Peyer's patch (tissue), 4 donors: ENCODE data around the gene ADTRP. TPM values are rescaled to one million over a fixed set of nuclear protein-coding genes. Genes with fewer than 3 reads are reported as not detected.

ENCODE experiments used
- DNase-seq, 3 donors: peaks; one replicate each; pipeline ENCODE4 v3.0.0-alpha.2; 2017 to 2019
- H3K27ac ChIP-seq, 4 donors: fragments of 200-600 bp; sonication (generic); one replicate each; pipeline ENCODE4 v1.5.1; 2016 to 2019
- H3K27me3 ChIP-seq, 2 donors: fragments of 200-600 bp; sonication (generic); one replicate each; pipeline ENCODE4 v1.5.1; 2019
- H3K36me3 ChIP-seq, 3 donors: fragments of 200-600 bp; sonication (generic); one replicate each; pipeline ENCODE4 v1.5.1; 2016 to 2019
- H3K4me1 ChIP-seq, 4 donors: fragments of 200-600 bp; sonication (generic); one replicate each; pipeline ENCODE4 v1.5.1; 2016 to 2019
- H3K4me3 ChIP-seq, 4 donors: fragments of 200-600 bp; sonication (generic); 1 replicate in 3 of 4; 2 replicates in 1 of 4; pipeline ENCODE4 v1.5.1; 2016 to 2019; ENCODE audit warnings: mild to moderate bottlenecking in 1 of 4
- H3K9me3 ChIP-seq, 4 donors: fragments of 200-600 bp; sonication (generic); one replicate each; pipeline ENCODE4 v1.5.1; 2016 to 2019; ENCODE audit warnings: mild to moderate bottlenecking in 1 of 4
- POLR2A ChIP-seq, 2 donors: fragments of 450-650 bp; IDR thresholded peaks; one replicate each; pipeline ENCODE4 v1.5.1; 2017; ENCODE audit warnings: antibody characterized with exemption in 2 of 2, mild to moderate bottlenecking in 2 of 2, moderate library complexity in 2 of 2
- total RNA-seq, 4 donors: library from RNA; depleted of rRNA; stranded (reverse); fragments of >200 nt; gene quantifications; one replicate each; pipeline ENCODE4 v1.1.0, GENCODE V29; 2016
- TF ChIP-seq, protein P1 (sequence below), 6 experiments: fragments of 450-650 bp in 4 of 6; fragments of 200-600 bp in 2 of 6; sonication (generic) in 1 of 6; IDR thresholded peaks; one replicate each; pipeline ENCODE4 v1.5.1; 2017 to 2019; ENCODE audit warnings: antibody characterized with exemption in 6 of 6, mild to moderate bottlenecking in 3 of 6, moderate library complexity in 1 of 6

Gene ADTRP
- total RNA-seq, 4 donors from 2014 or later: 33.8 to 187 (median 133) TPM

DNA sequence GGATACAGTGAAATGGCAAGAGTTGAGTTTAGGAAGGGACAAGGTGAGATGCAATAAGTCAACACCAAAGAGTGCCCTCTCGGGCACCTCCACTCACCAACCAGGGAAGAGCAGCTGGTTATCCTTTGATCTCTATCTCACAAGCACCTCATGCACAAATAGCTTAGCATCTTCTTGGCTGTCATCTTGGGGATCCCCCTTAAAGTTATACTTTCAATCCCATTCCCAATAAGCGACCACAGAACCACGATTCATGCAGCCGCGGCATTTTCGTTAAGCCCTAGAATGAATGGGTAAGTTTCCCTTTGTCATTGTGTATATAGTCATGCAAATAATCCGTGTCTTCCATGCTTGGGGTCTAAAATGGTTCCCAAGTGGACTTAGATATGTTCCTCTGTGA lies 73.5 kb downstream of the ADTRP start:
- no peaks in the 10 kb centered on the region for H3K36me3 ChIP-seq
- no peaks in the 10 kb centered on the region for H3K27me3 ChIP-seq
- H3K4me3 ChIP-seq: no peak overlapping the region
- H3K9me3 ChIP-seq: no peaks in the 10 kb centered on the region
- H3K27ac ChIP-seq: no peak overlapping the region
- DNase-seq: no peak
- TF ChIP-seq, protein P1, sequence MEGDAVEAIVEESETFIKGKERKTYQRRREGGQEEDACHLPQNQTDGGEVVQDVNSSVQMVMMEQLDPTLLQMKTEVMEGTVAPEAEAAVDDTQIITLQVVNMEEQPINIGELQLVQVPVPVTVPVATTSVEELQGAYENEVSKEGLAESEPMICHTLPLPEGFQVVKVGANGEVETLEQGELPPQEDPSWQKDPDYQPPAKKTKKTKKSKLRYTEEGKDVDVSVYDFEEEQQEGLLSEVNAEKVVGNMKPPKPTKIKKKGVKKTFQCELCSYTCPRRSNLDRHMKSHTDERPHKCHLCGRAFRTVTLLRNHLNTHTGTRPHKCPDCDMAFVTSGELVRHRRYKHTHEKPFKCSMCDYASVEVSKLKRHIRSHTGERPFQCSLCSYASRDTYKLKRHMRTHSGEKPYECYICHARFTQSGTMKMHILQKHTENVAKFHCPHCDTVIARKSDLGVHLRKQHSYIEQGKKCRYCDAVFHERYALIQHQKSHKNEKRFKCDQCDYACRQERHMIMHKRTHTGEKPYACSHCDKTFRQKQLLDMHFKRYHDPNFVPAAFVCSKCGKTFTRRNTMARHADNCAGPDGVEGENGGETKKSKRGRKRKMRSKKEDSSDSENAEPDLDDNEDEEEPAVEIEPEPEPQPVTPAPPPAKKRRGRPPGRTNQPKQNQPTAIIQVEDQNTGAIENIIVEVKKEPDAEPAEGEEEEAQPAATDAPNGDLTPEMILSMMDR (IDR thresholded peaks at IDR 0.05): no peak
- no peak for TF ChIP-seq POLR2A (IDR thresholded peaks at IDR 0.05)
- H3K4me1 ChIP-seq: peaks cover 0 to 10% (median 3%) of the 10 kb centered on the region in 4 donors

DNA sequence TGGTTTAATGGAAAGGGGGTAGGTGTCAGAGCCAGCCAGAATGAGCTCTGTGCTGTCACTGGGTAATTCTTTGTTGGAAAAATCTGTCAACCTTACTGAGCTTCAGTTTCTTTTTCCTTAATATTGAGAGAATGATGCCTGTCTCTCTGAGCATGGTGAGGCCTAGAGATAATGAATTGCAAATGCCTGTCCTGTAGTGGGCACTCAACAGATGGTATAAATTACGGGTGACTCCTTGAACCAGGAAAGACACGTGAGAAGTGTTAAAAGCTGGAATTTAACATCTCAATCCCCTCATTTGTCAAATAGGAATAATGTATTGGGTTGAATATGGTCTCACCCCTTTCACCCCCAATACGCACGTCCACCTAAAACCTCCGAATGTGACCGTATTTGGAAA lies 74.9 kb downstream of the ADTRP start:
- no peaks in the 10 kb centered on the region for H3K27me3 ChIP-seq
- peaks cover 0 to 10% (median 3%) of the 10 kb centered on the region in 4 donors for H3K4me1 ChIP-seq
- H3K36me3 ChIP-seq: no peaks in the 10 kb centered on the region
- H3K27ac ChIP-seq: no peak overlapping the region
- no peaks in the 10 kb centered on the region for H3K9me3 ChIP-seq
- H3K4me3 ChIP-seq: no peak overlapping the region
- no peak for TF ChIP-seq POLR2A (IDR thresholded peaks at IDR 0.05)
- TF ChIP-seq, protein P1 (IDR thresholded peaks at IDR 0.05): no peak
- DNase-seq: no peak

DNA sequence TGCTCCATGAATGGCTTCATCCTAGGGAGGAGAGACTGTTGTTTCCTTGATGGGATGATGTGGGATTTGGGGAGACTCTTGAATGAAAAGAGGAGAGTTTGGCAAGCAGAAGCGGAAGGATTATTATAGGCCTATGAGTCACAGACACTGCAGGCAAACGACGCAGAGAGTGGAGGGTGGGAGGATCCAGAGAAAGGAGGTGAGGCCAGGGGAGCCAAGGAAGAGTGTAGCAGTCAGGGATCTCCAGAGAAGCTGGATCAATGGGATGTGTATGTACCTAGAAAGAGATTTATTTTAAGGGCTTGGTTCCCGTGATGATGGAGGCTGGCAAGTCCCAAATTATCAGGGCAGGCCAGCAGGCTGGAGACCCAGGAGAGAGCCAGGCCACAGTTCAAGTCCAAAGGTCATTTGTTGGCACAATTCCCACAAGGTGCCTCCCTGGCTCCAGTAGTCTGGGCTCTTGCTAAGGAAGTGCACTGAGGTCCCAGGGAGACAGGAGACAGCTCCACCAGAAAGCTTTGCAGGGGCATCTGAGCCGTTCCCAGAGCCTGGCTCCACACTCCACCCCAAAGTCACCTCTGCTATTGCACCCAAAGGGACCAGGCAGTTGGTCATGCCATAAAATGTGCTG lies 76.0 kb downstream of the ADTRP start:
- H3K36me3 ChIP-seq: no peaks in the 10 kb centered on the region

DNA sequence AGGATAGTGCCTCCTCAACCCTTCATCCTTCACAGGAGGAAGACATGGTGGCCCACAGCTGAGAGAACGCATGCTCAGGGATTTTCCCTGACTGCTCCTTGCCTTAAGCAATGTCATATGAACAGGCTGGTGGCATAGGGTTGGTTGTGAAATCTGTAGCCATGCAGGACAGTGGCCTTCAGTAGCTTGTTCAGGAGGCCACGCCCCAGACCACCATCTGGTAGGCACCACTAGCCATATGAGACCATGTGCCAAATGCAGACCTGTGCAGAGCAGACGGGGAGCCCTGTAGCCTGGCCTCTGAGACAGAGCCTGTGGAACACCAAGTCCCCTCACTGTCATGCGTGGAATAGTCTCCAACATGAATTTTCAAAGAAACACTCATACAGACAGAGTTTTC lies 76.5 kb downstream of the ADTRP start:
- H3K36me3 ChIP-seq: no peaks in the 10 kb centered on the region
- TF ChIP-seq POLR2A (IDR thresholded peaks at IDR 0.05): no peak
- TF ChIP-seq, protein P1 (IDR thresholded peaks at IDR 0.05): no peak
- H3K9me3 ChIP-seq: no peaks in the 10 kb centered on the region
- H3K27ac ChIP-seq: peak overlapping the region in 1 of 4 donors; percentile 59
- H3K27me3 ChIP-seq: no peaks in the 10 kb centered on the region
- no peak overlapping the region for H3K4me3 ChIP-seq
- peaks cover 0 to 10% (median 3%) of the 10 kb centered on the region in 4 donors for H3K4me1 ChIP-seq
- no peak for DNase-seq

More for the DNA sequence above, 76.0 kb downstream of the ADTRP start:
- Histone ChIP-seq H3K9me3 (no peaks in the 10 kb centered on the region), H3K27ac (peak overlapping the region in 1 of 4 donors; percentile 59), H3K4me1 (peaks cover 0 to 10% (median 3%) of the 10 kb centered on the region in 4 donors), H3K4me3 (no peak overlapping the region), H3K27me3 (no peaks in the 10 kb centered on the region)
- peak in 2 of 3 donors; percentile 71 to 74 for DNase-seq
- TF ChIP-seq, protein P1 (IDR thresholded peaks at IDR 0.05): peak in 2 of 6 experiments; percentile 11 to 19
- TF ChIP-seq POLR2A (IDR thresholded peaks at IDR 0.05): no peak

DNA sequence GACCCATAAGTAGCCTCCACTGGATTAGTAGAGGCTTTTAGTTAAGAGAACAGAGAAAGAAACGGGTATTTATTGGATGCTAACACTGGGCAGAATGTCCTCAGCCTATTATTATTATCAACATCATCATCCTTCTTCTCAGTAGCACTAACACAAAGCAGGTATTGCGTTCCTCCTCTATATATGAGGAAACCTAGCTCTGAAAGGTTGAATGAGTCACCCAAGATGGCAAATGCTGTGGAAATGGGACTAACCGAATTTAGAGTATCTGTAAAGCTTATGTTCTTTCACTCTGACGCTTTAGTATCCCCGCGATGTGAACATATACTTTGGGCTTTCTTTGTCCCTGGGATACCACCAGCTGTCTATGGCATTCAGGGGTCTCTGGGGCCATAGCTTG lies 77.0 kb downstream of the ADTRP start:
- H3K36me3 ChIP-seq: no peaks in the 10 kb centered on the region
- TF ChIP-seq, protein P1 (IDR thresholded peaks at IDR 0.05): no peak
- TF ChIP-seq POLR2A (IDR thresholded peaks at IDR 0.05): no peak

More for the DNA sequence above, 77.0 kb downstream of the ADTRP start:
- DNase-seq: no peak
- Histone ChIP-seq H3K27me3 (no peaks in the 10 kb centered on the region), H3K27ac (no peak overlapping the region), H3K4me3 (no peak overlapping the region), H3K4me1 (peaks cover 0 to 10% (median 3%) of the 10 kb centered on the region in 4 donors), H3K9me3 (no peaks in the 10 kb centered on the region)
